ENCODE results near the gene BORCS8.

The BORCS8 gene

DNA sequence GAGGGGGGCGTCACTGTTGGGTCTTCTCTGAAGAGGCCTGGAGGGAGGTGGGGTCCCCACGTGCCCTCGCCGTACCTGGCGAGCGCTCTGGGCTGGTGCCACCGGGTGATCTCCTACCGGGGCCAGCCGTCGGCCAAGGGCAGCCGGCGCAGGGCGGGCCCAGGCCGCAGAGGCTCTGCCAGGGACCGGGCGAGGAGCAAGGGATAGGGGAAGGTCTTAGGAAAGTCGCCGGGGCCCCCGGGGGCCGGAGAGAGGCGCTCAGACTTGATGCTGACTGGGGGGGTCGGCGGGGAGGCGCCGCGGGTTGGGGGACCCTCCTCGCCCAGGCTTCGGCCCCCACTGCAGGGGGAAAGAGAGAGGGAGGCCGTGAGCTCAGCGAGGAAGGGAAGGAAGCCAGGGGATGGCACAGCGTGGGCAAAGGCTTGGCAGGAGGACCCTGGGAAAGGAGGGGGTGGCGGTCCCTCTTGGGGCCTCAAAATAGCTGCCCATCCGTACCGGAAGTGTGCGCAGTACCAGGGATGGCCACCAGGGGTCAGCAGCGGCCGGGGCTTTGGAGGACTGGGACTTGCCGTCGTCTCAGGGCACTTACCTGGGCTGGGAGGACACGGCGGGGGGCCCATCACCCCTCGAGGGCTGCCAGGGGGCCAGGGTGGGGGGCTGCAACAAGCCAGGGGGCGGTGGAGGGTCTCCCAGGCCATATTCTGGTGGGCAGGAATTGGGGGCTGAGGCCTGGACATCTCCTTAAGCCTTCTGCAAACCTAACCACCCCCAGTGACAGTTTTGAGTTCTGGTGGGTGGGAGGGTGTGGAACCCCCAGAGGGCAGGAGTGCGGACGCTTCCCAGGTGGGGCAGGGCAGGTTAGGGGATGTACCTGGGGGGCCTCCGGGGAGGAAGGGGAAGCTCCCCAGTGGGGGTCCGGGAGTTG is 46.0 kb downstream of the BORCS8 start:
- TF ChIP-seq, protein P1, sequence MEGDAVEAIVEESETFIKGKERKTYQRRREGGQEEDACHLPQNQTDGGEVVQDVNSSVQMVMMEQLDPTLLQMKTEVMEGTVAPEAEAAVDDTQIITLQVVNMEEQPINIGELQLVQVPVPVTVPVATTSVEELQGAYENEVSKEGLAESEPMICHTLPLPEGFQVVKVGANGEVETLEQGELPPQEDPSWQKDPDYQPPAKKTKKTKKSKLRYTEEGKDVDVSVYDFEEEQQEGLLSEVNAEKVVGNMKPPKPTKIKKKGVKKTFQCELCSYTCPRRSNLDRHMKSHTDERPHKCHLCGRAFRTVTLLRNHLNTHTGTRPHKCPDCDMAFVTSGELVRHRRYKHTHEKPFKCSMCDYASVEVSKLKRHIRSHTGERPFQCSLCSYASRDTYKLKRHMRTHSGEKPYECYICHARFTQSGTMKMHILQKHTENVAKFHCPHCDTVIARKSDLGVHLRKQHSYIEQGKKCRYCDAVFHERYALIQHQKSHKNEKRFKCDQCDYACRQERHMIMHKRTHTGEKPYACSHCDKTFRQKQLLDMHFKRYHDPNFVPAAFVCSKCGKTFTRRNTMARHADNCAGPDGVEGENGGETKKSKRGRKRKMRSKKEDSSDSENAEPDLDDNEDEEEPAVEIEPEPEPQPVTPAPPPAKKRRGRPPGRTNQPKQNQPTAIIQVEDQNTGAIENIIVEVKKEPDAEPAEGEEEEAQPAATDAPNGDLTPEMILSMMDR (IDR thresholded peaks at IDR 0.05; ENCODE audit: low read depth, low read length), result peak; percentile 90
- H3K4me3 ChIP-seq (ENCODE audit: low read depth, low read length), result no peak overlapping the region
- peak; percentile 82 for DNase-seq
- H3K27me3 ChIP-seq, result no peaks in the 10 kb centered on the region
- no peaks in the 10 kb centered on the region for H3K36me3 ChIP-seq
- H3K9me3 ChIP-seq, result no peaks in the 10 kb centered on the region
- no peaks in the 10 kb centered on the region for H3K4me1 ChIP-seq

DNA sequence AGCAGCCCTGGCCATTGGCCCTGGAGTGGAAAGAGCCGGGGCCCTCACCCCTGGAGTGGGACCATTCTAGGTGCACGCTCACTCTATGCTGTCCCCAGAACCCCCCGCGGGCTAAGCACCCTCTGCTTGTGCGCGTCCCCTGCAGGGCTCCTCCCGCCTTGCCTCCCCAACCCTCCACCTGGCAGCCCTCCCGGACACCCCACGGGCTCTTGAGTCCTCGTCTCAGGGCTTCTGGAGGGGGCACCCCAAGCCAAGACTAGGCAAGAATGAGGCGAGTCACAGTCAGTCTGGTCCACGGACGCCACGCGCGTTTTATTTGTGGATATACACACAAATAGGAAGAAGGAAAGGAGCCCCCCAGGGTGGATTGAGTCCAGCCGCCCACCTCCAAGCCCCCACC is 46.7 kb downstream of the BORCS8 start:
- Histone ChIP-seq H3K4me3 (ENCODE audit: low read depth, low read length) (no peak overlapping the region), H3K27me3 (no peaks in the 10 kb centered on the region), H3K36me3 (no peaks in the 10 kb centered on the region), H3K9me3 (no peaks in the 10 kb centered on the region), H3K4me1 (no peaks in the 10 kb centered on the region)
- TF ChIP-seq, protein P1 (IDR thresholded peaks at IDR 0.05; ENCODE audit: low read depth, low read length), result no peak
- no peak for DNase-seq

DNA sequence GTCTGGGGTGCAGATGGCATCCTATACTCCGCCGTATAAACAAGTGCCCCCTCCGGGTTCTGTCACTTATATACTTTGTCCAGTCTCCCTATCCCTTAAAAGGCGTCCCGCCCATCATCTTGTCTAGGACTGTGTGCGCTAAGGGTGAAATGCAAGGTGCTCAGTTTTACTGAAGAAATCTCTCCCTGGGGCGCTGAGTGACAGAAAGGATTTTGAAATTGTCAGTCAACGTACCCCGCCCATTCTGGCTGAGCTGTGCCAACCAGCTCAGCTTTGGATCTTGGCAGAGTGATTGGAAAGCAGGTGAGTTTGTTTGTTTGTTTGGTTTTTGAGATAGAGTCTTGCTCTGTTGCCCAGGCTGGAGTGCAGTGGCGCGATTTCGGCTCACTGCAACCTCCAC is 49.6 kb downstream of the BORCS8 start:
- TF ChIP-seq, protein P1 (IDR thresholded peaks at IDR 0.05; ENCODE audit: low read depth, low read length), result no peak
- H3K4me3 ChIP-seq (ENCODE audit: low read depth, low read length), result no peak overlapping the region
- no peaks in the 10 kb centered on the region for H3K4me1 ChIP-seq
- DNase-seq, result no peak
- no peaks in the 10 kb centered on the region for H3K27me3 ChIP-seq
- no peaks in the 10 kb centered on the region for H3K9me3 ChIP-seq
- no peaks in the 10 kb centered on the region for H3K36me3 ChIP-seq

DNA sequence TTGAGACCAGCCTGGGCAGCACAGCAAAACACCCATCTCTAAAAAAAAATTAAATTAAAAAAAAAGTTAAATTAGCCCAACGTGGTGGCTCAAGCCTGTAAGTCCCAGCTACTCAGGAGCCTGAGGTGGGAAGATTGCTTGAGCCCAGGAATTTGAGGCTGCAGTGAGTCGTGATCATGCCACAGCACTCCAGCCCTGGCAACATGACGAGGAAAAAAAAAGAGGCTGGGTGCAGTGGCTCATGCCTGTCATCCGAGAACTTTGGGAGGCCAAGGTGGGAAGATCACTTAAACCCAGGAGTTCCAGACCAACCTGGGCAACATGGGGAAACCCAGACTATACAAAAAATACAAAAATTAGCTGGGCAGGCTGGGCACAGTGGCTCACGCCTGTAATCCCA is 51.5 kb downstream of the BORCS8 start:
- Histone ChIP-seq H3K36me3 (no peaks in the 10 kb centered on the region), H3K27me3 (no peaks in the 10 kb centered on the region), H3K4me3 (ENCODE audit: low read depth, low read length) (no peak overlapping the region), H3K4me1 (0 out of 2 replicates have a peak, but pooled peaks cover 3% of the 10 kb centered on the region), H3K9me3 (no peaks in the 10 kb centered on the region)
- TF ChIP-seq, protein P1 (IDR thresholded peaks at IDR 0.05; ENCODE audit: low read depth, low read length), result no peak
- DNase-seq, result no peak

DNA sequence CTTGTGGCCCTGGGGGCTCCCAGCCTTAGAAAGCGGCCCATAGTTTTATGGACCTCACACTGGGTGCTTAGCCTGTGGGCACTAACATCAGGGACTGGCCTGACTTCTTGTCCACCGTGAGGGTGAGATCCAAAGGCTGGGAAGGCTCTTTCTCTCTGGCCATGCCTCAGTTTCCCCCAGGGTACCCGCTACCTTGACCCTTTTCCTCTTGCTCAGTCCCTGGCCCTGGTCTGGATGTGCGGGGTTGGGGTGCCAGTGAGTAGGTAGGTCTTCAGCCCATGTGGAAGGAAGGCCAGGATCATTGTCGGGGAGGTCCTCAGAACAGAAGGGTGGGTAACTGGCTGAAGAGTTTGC is 52.1 kb downstream of the BORCS8 start:
- H3K27me3 ChIP-seq, result no peaks in the 10 kb centered on the region
- 0 out of 2 replicates have a peak, but pooled peaks cover 3% of the 10 kb centered on the region for H3K4me1 ChIP-seq
- no peak for DNase-seq
- no peaks in the 10 kb centered on the region for H3K36me3 ChIP-seq
- TF ChIP-seq, protein P1 (IDR thresholded peaks at IDR 0.05; ENCODE audit: low read depth, low read length), result no peak
- H3K9me3 ChIP-seq, result no peaks in the 10 kb centered on the region
- H3K4me3 ChIP-seq (ENCODE audit: low read depth, low read length), result no peak overlapping the region

Measured in BE2C (cell line).